HG03280 (cell line): ENCODE results near the gene SLC6A6.
"Not testable (repeated sequence)": the region's sequence is repeated elsewhere in the genome, so short reads cannot be mapped to it uniquely, and the experiment has no call there.

Experiments
- ATAC-seq: cut with Tn5 transposase; IDR thresholded peaks from one replicate; pipeline ENCODE4 v1.9.1; 2021; ENCODE audit warnings: mild to moderate bottlenecking, moderate library complexity; ENCODE audit not compliant: unreplicated experiment

Gene SLC6A6

GRCh38 chr3:14434126-14434497, 31.7 kb downstream of the SLC6A6 start:
- no peak for ATAC-seq

GRCh38 chr3:14434498-14435151, 32.2 kb downstream of the SLC6A6 start:
- ATAC-seq: no peak

- no peak for ATAC-seq
Measured at GRCh38 chr3:14435175-14436014, 33.0 kb downstream of the SLC6A6 start.

GRCh38 chr3:14436954-14437281, 34.5 kb downstream of the SLC6A6 start:
- ATAC-seq: no peak

- not testable (repeated sequence) for ATAC-seq
Measured at GRCh38 chr3:14437705-14438104, 35.3 kb downstream of the SLC6A6 start.

- ATAC-seq: no peak
Measured at GRCh38 chr3:14438262-14438661, 35.9 kb downstream of the SLC6A6 start.

- ATAC-seq: no peak
Measured at GRCh38 chr3:14438929-14439328, 36.5 kb downstream of the SLC6A6 start.

GRCh38 chr3:14439501-14440167, 37.2 kb downstream of the SLC6A6 start:
- ATAC-seq: no peak

GRCh38 chr3:14440168-14440518, 37.7 kb downstream of the SLC6A6 start:
- no peak for ATAC-seq

GRCh38 chr3:14440531-14441239, 38.3 kb downstream of the SLC6A6 start:
- no peak for ATAC-seq

- ATAC-seq: no peak
Measured at GRCh38 chr3:14441240-14441919, 39.0 kb downstream of the SLC6A6 start.

GRCh38 chr3:14441920-14442300, 39.5 kb downstream of the SLC6A6 start:
- ATAC-seq: no peak

- no peak for ATAC-seq
Measured at GRCh38 chr3:14444380-14444779, 42.0 kb downstream of the SLC6A6 start.

GRCh38 chr3:14445773-14446172, 43.4 kb downstream of the SLC6A6 start:
- no peak for ATAC-seq

- ATAC-seq: no peak
Measured at GRCh38 chr3:14446988-14447570, 44.7 kb downstream of the SLC6A6 start.

GRCh38 chr3:14448063-14448462, 45.7 kb downstream of the SLC6A6 start:
- no peak for ATAC-seq

GRCh38 chr3:14448756-14449727, 46.6 kb downstream of the SLC6A6 start:
- ATAC-seq: no peak

GRCh38 chr3:14450506-14450905, 48.1 kb downstream of the SLC6A6 start:
- no peak for ATAC-seq

GRCh38 chr3:14450922-14451606, 48.7 kb downstream of the SLC6A6 start:
- ATAC-seq: no peak
